ENCODE measurements around the gene U2SURP.
"Not testable (repeated sequence)": the region's sequence is repeated elsewhere in the genome, so short reads cannot be mapped to it uniquely, and the experiment has no call there.

The U2SURP gene

GRCh38 chr3:143031327-143031726 is 30.0 kb downstream of the U2SURP start:
- no peak for DNase-seq (ENCODE audit: low read depth in 1 of 2, low spot score in 1 of 2)
- H3K27me3 ChIP-seq (ENCODE audit: insufficient read depth, poor library complexity, severe bottlenecking): no peaks in the 10 kb centered on the region
- H3K27ac ChIP-seq (replicated peaks): no peak overlapping the region
- TF ChIP-seq REST (IDR thresholded peaks at IDR 0.05; ENCODE audit: insufficient replicate concordance, low read depth) (no peak), SPI1 (IDR thresholded peaks at IDR 0.05; ENCODE audit: borderline replicate concordance, low read depth) (no peak), POLR2AphosphoS5 (IDR thresholded peaks at IDR 0.05; ENCODE audit: low read depth) (no peak), CTCF (IDR thresholded peaks at IDR 0.05; ENCODE audit: insufficient read depth, low read length) (no peak), GABPA (IDR thresholded peaks at IDR 0.05; ENCODE audit: low read depth) (no peak)
- no peak overlapping the region for H3K4me3 ChIP-seq (replicated peaks; ENCODE audit: insufficient read depth, low read length)

GRCh38 chr3:143031796-143032387 is 30.5 kb downstream of the U2SURP start:
- not testable (repeated sequence) for H3K27me3 ChIP-seq (ENCODE audit: insufficient read depth, poor library complexity, severe bottlenecking); H3K4me3 ChIP-seq (replicated peaks; ENCODE audit: insufficient read depth, low read length); DNase-seq (ENCODE audit: low read depth in 1 of 2, low spot score in 1 of 2); H3K27ac ChIP-seq (replicated peaks)

GRCh38 chr3:143035466-143036211 is 34.3 kb downstream of the U2SURP start:
- Histone ChIP-seq H3K27ac (replicated peaks) (peak overlapping the region; percentile 49), H3K4me3 (replicated peaks; ENCODE audit: insufficient read depth, low read length) (no peak overlapping the region), H3K27me3 (ENCODE audit: insufficient read depth, poor library complexity, severe bottlenecking) (no peaks in the 10 kb centered on the region)
- TF ChIP-seq CTCF (IDR thresholded peaks at IDR 0.05; ENCODE audit: insufficient read depth, low read length): no peak
- TF ChIP-seq SPI1 (IDR thresholded peaks at IDR 0.05; ENCODE audit: borderline replicate concordance, low read depth): no peak
- no peak for TF ChIP-seq POLR2AphosphoS5 (IDR thresholded peaks at IDR 0.05; ENCODE audit: low read depth)
- TF ChIP-seq GABPA (IDR thresholded peaks at IDR 0.05; ENCODE audit: low read depth): no peak
- TF ChIP-seq REST (IDR thresholded peaks at IDR 0.05; ENCODE audit: insufficient replicate concordance, low read depth): no peak
- DNase-seq (ENCODE audit: low read depth in 1 of 2, low spot score in 1 of 2): no peak

GRCh38 chr3:143036557-143036956 is 35.2 kb downstream of the U2SURP start:
- no peak for DNase-seq (ENCODE audit: low read depth in 1 of 2, low spot score in 1 of 2)
- TF ChIP-seq CTCF (IDR thresholded peaks at IDR 0.05; ENCODE audit: insufficient read depth, low read length): no peak
- no peak for TF ChIP-seq POLR2AphosphoS5 (IDR thresholded peaks at IDR 0.05; ENCODE audit: low read depth)
- TF ChIP-seq REST (IDR thresholded peaks at IDR 0.05; ENCODE audit: insufficient replicate concordance, low read depth): no peak
- no peak for TF ChIP-seq SPI1 (IDR thresholded peaks at IDR 0.05; ENCODE audit: borderline replicate concordance, low read depth)
- no peak for TF ChIP-seq GABPA (IDR thresholded peaks at IDR 0.05; ENCODE audit: low read depth)
- Histone ChIP-seq H3K4me3 (replicated peaks; ENCODE audit: insufficient read depth, low read length) (no peak overlapping the region), H3K27ac (replicated peaks) (peak overlapping the region; percentile 49; the same call in 1 of the 2 replicates), H3K27me3 (ENCODE audit: insufficient read depth, poor library complexity, severe bottlenecking) (no peaks in the 10 kb centered on the region)
